Keratinocyte (primary cell): ENCODE data around the gene GRIK4. TPM values are rescaled to one million over a fixed set of nuclear protein-coding genes. Genes with fewer than 3 reads are reported as not detected.

ENCODE experiments used
- DNase-seq: peaks from one replicate; pipeline ENCODE4 v3.0.0-alpha.2; 2011; ENCODE audit warnings: low read depth, missing footprints, low spot score
- FAIRE-seq: peaks from 2 replicates; lab custom pipeline; 2011; peaks lifted over from hg19 to GRCh38; lab: Jason Lieb, UNC
- H2AFZ ChIP-seq: 2 replicates; pipeline ENCODE4 v1.6.0; 2012; ENCODE audit warnings: low read length, control low read depth, inconsistent platforms; ENCODE audit not compliant: control insufficient read depth
- H3K27ac ChIP-seq: 2 replicates; pipeline ENCODE4 v1.5.1; 2011; ENCODE audit warnings: low read length; ENCODE audit not compliant: control insufficient read depth, insufficient read depth
- H3K27me3 ChIP-seq: 3 replicates; pipeline ENCODE4 v1.6.0; 2011; ENCODE audit warnings: low read length; ENCODE audit not compliant: control insufficient read depth, insufficient read depth; ENCODE audit errors: extremely low read depth
- H3K36me3 ChIP-seq, 2 experiments: 2 replicates in 1 of 2; 3 replicates in 1 of 2; pipeline ENCODE4 v1.5.1; 2011; ENCODE audit warnings: low read length in 2 of 2, mild to moderate bottlenecking in 1 of 2; ENCODE audit not compliant: control insufficient read depth in 2 of 2, insufficient read depth in 2 of 2; ENCODE audit errors: extremely low read depth in 1 of 2
- H3K4me1 ChIP-seq: 3 replicates; pipeline ENCODE4 v1.5.1; 2011; ENCODE audit warnings: low read length; ENCODE audit not compliant: control insufficient read depth, insufficient read depth; ENCODE audit errors: extremely low read depth
- H3K4me2 ChIP-seq: 3 replicates; pipeline ENCODE4 v1.6.0; 2011; ENCODE audit warnings: low read depth, low read length; ENCODE audit not compliant: control insufficient read depth, insufficient read depth; ENCODE audit errors: extremely low read depth
- H3K4me3 ChIP-seq, 3 experiments: fragments of 200-600 bp in 1 of 3; sonication (generic) in 1 of 3; 2 replicates in 2 of 3; 3 replicates in 1 of 3; pipeline ENCODE4 v1.5.1; 2011 to 2016; ENCODE audit warnings: low read length in 3 of 3, mild to moderate bottlenecking in 3 of 3, control low read depth in 2 of 3, inconsistent platforms in 1 of 3, low read depth in 1 of 3, mixed read lengths in 1 of 3, mixed run types in 1 of 3, moderate library complexity in 1 of 3; ENCODE audit not compliant: control insufficient read depth in 2 of 3, insufficient read depth in 2 of 3; ENCODE audit errors: extremely low read depth in 1 of 3
- H3K79me2 ChIP-seq: 2 replicates; pipeline ENCODE4 v1.6.0; 2012; ENCODE audit warnings: low read length; ENCODE audit not compliant: control insufficient read depth, insufficient read depth
- H3K9ac ChIP-seq: 3 replicates; pipeline ENCODE4 v1.6.0; 2011; ENCODE audit warnings: low read length; ENCODE audit not compliant: control insufficient read depth, insufficient read depth; ENCODE audit errors: extremely low read depth
- H3K9me1 ChIP-seq: 3 replicates; pipeline ENCODE4 v1.6.0; 2011; ENCODE audit warnings: low read length; ENCODE audit not compliant: control insufficient read depth, insufficient read depth; ENCODE audit errors: extremely low read depth
- H3K9me3 ChIP-seq: 2 replicates; pipeline ENCODE4 v1.5.1; 2012; ENCODE audit warnings: low read depth, low read length; ENCODE audit not compliant: control insufficient read depth
- H4K20me1 ChIP-seq: 3 replicates; pipeline ENCODE4 v1.6.0; 2011; ENCODE audit warnings: low read length; ENCODE audit not compliant: control insufficient read depth, insufficient read depth; ENCODE audit errors: extremely low read depth
- EZH2 ChIP-seq: IDR thresholded peaks from one replicate; pipeline ENCODE4 v1.6.1; 2012; ENCODE audit warnings: inconsistent platforms, mild to moderate bottlenecking, low read length, moderate library complexity
- dilution Hi-C: fragments of 300-500 bp; cut with MboI; formaldehyde crosslinking; loops from one replicate; pipeline ENCODE4 v1.7.0; 2020; ENCODE audit warnings: low sequenced_read_pairs; ENCODE audit not compliant: extremely low pct_ligation_motif_present
- polyA plus RNA-seq, 5 experiments: library from polyadenylated mRNA; depleted of rRNA in 3 of 5; stranded (reverse) in 3 of 5; stranded (forward) in 1 of 5; unstranded in 1 of 5; fragments of >200 nt; gene quantifications; 1 replicate in 1 of 5; 2 replicates in 3 of 5; 3 replicates in 1 of 5; pipeline versions ENCODE4 v1.2.1 to v1.2.3, GENCODE V29; 2011 to 2012; ENCODE audit warnings: missing spikeins in 2 of 5, low read depth in 1 of 5, low replicate concordance in 1 of 5
- TF ChIP-seq, protein P1 (sequence below), 3 experiments: IDR thresholded peaks in 1 of 3; conservative IDR thresholded peaks in 1 of 3; optimal IDR thresholded peaks in 1 of 3; 2 replicates in 2 of 3; 3 replicates in 1 of 3; pipeline versions ENCODE3 to v1.5.1; 2011; ENCODE audit warnings: low read length in 3 of 3, mild to moderate bottlenecking in 3 of 3, moderate library complexity in 2 of 3, control low read depth in 1 of 3, inconsistent platforms in 1 of 3; ENCODE audit not compliant: insufficient read depth in 2 of 3; ENCODE audit errors: extremely low read depth in 1 of 3

The GRIK4 gene
- polyA plus RNA-seq, 1 donor (not counting 4 experiments of a cell fraction or from before 2014, with no cell fraction given) = not detected

DNA sequence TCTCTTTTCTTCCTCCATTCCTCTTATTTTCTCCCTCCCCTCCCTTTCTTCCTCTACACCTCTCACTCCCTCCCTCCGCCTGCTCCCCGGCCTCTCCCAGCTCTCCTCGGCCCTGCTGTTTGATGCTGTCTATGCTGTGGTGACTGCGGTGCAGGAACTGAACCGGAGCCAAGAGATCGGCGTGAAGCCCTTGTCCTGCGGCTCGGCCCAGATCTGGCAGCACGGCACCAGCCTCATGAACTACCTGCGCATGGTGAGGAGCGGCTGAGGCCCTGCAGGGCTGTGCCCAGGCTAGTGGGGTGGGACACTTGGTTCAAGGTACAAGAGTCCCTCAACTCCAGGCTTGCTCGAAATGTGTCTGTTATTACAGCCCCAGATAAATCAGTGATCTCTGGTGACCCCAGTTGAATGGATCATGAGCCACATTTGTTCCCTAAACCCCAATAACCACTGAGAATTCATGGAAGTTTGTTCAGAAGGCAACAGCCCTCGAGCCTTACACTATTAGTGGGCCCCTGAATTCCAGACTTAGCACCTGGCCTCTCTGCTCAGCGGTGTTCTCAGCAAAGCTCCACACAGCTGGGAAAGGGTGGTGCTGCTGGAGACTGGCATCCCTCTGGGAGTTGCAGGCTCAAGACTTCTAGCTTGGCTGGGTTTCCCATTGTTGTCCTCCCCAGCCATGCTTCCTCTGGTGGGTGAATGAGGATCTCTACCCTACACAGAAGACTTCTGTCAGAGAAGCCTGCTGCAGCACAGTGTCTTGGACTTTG lies 362.6 kb downstream of the GRIK4 start:
- no peaks in the 10 kb centered on the region for H3K4me1 ChIP-seq
- no peak overlapping the region for H3K9ac ChIP-seq
- no peaks in the 10 kb centered on the region for H3K9me1 ChIP-seq
- H3K4me3 ChIP-seq = no peak overlapping the region
- DNase-seq = no peak
- no peak overlapping the region for H3K4me2 ChIP-seq
- H3K79me2 ChIP-seq = no peaks in the 10 kb centered on the region
- no peaks in the 10 kb centered on the region for H3K36me3 ChIP-seq
- no peaks in the 10 kb centered on the region for H4K20me1 ChIP-seq
- no peak for TF ChIP-seq EZH2
- TF ChIP-seq, protein P1, sequence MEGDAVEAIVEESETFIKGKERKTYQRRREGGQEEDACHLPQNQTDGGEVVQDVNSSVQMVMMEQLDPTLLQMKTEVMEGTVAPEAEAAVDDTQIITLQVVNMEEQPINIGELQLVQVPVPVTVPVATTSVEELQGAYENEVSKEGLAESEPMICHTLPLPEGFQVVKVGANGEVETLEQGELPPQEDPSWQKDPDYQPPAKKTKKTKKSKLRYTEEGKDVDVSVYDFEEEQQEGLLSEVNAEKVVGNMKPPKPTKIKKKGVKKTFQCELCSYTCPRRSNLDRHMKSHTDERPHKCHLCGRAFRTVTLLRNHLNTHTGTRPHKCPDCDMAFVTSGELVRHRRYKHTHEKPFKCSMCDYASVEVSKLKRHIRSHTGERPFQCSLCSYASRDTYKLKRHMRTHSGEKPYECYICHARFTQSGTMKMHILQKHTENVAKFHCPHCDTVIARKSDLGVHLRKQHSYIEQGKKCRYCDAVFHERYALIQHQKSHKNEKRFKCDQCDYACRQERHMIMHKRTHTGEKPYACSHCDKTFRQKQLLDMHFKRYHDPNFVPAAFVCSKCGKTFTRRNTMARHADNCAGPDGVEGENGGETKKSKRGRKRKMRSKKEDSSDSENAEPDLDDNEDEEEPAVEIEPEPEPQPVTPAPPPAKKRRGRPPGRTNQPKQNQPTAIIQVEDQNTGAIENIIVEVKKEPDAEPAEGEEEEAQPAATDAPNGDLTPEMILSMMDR (optimal IDR thresholded peaks at IDR 0.05 in 1 of 3, IDR thresholded peaks at IDR 0.05 in 1 of 3, conservative IDR thresholded peaks at IDR 0.05 in 1 of 3; ENCODE audit: extremely low read depth in 1 of 3, insufficient read depth in 2 of 3, low read length in 3 of 3) = no peak
- no peaks in the 10 kb centered on the region for H3K27me3 ChIP-seq
- H3K27ac ChIP-seq = no peak overlapping the region
- dilution Hi-C loops = no loop called here
- FAIRE-seq = no peak
- H3K9me3 ChIP-seq = no peaks in the 10 kb centered on the region
- H2AFZ ChIP-seq = no peak overlapping the region

DNA sequence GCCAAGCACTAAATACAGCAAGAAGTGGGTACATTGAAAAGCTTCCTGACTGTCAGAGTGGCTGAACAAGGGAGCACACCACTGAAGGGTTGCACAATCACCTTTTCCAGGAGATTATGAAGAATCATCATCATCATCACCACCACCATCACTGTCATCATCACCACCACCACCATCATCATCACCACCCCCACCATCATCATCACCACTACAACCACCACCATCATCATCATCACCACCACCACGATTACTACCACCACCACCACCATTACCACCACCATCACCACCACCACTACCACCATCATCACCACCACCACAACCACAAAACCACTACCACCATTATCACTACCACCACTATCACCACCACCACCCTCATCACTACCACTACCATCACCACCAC lies 364.4 kb downstream of the GRIK4 start:
- H3K9me3 ChIP-seq = no peaks in the 10 kb centered on the region
- no peaks in the 10 kb centered on the region for H3K9me1 ChIP-seq
- no peak overlapping the region for H3K9ac ChIP-seq
- no peak overlapping the region for H3K4me2 ChIP-seq
- no peaks in the 10 kb centered on the region for H3K4me1 ChIP-seq
- H3K27ac ChIP-seq = no peak overlapping the region
- dilution Hi-C loops = no loop called here
- H3K27me3 ChIP-seq = peaks cover 6% of the 10 kb centered on the region
- no peak for FAIRE-seq
- H4K20me1 ChIP-seq = no peaks in the 10 kb centered on the region
- no peak for DNase-seq
- H2AFZ ChIP-seq = no peak overlapping the region
- no peaks in the 10 kb centered on the region for H3K79me2 ChIP-seq
- H3K36me3 ChIP-seq = no peaks in the 10 kb centered on the region
- no peak overlapping the region for H3K4me3 ChIP-seq
- TF ChIP-seq EZH2 = no peak
